Esophagus squamous epithelium (tissue), 5 donors: ENCODE results near the gene ARHGAP8. TPM values are rescaled to one million over a fixed set of nuclear protein-coding genes. Genes with fewer than 3 reads are reported as not detected.

Experiments
- DNase-seq: peaks from one replicate; lab custom pipeline; 2025; lab: John Stamatoyannopoulos, UW
- H3K27ac ChIP-seq, 4 donors: fragments of 200-600 bp; sonication (generic); one replicate each; pipeline ENCODE4 v1.5.1; 2016 to 2019; ENCODE audit warnings: mild to moderate bottlenecking in 1 of 4
- H3K27me3 ChIP-seq, 4 donors: fragments of 200-600 bp; sonication (generic); 1 replicate in 3 of 4; 2 replicates in 1 of 4; pipeline versions ENCODE4 v1.5.1 to v1.6.0; 2017 to 2021; ENCODE audit warnings: antibody characterized with exemption in 1 of 4
- H3K36me3 ChIP-seq, 3 donors: fragments of 200-600 bp; sonication (generic); one replicate each; pipeline ENCODE4 v1.5.1; 2016 to 2019
- H3K4me1 ChIP-seq, 3 donors: fragments of 200-600 bp; sonication (generic); one replicate each; pipeline ENCODE4 v1.5.1; 2017 to 2019
- H3K4me3 ChIP-seq, 4 donors: fragments of 200-600 bp; sonication (generic); 1 replicate in 3 of 4; 2 replicates in 1 of 4; pipeline ENCODE4 v1.5.1; 2016 to 2019; ENCODE audit warnings: mild to moderate bottlenecking in 2 of 4, moderate library complexity in 1 of 4
- H3K9me3 ChIP-seq, 3 donors: fragments of 200-600 bp; sonication (generic); one replicate each; pipeline ENCODE4 v1.5.1; 2016 to 2019
- CTCF ChIP-seq, 6 experiments: fragments of 450-650 bp in 4 of 6; fragments of 200-600 bp in 2 of 6; sonication (generic) in 2 of 6; IDR thresholded peaks; one replicate each; pipeline ENCODE4 v1.5.1; 2016 to 2019; ENCODE audit warnings: antibody characterized with exemption in 6 of 6, mild to moderate bottlenecking in 4 of 6, moderate library complexity in 4 of 6
- POLR2A ChIP-seq, 4 donors: fragments of 450-650 bp; IDR thresholded peaks; one replicate each; pipeline ENCODE4 v1.6.1; 2017; ENCODE audit warnings: antibody characterized with exemption in 4 of 4, mild to moderate bottlenecking in 4 of 4, moderate library complexity in 3 of 4
- WGBS, 2 donors: methylation state at CpG; one replicate each; pipeline ENCODE4 v1.1.5; 2018; 5-methylcytosine and 5-hydroxymethylcytosine counted together
- intact Hi-C: fragments of 100-400 bp; cut with DNase I; formaldehyde crosslinking; loops from one replicate; pipeline ENCODE4 v1.15.0; 2022
- total RNA-seq, 4 donors: library from RNA; depleted of rRNA; stranded (reverse); fragments of >200 nt; gene quantifications; one replicate each; pipeline ENCODE4 v1.1.0, GENCODE V29; 2016
- donor health status: DM: yes; HTN: yes; CAD: no.

The ARHGAP8 gene
- total RNA-seq, 4 donors from 2014 or later = 3.6 to 15.0 (median 11.5) TPM

DNA sequence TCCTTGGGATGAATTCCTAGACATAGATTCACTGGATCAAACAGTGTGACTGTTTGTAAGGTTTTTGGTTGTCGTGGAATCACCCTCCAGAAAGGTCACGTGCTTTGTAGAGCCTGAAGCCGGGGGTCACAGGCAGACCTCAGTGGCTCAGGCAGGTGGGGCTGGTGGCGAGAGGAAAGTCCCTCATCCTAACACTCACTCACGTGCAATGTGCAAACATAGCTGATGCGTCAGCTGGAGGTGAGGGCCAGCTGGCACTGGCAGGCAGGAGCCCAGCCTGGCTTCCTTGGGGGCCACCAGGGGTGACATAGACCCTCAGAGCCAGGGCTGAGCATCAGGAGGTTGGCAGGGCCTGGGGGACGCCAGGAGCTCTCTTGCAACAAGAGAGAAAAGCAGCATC, 90.0 kb downstream of the ARHGAP8 start:
- Histone ChIP-seq H3K27ac (no peak overlapping the region), H3K27me3 (no peaks in the 10 kb centered on the region), H3K4me3 (no peak overlapping the region), H3K36me3 (no peaks in the 10 kb centered on the region), H3K4me1 (no peaks in the 10 kb centered on the region), H3K9me3 (peaks cover 0 to 17% (median 10%) of the 10 kb centered on the region in 3 donors)
- DNase-seq = no peak
- intact Hi-C loops = no loop called here
- 60 to 79% methylated on average over 1 to 3 of the region's 7 CpGs for WGBS, 2 donors
- TF ChIP-seq POLR2A (IDR thresholded peaks at IDR 0.05) (no peak), CTCF (IDR thresholded peaks at IDR 0.05) (no peak)

DNA sequence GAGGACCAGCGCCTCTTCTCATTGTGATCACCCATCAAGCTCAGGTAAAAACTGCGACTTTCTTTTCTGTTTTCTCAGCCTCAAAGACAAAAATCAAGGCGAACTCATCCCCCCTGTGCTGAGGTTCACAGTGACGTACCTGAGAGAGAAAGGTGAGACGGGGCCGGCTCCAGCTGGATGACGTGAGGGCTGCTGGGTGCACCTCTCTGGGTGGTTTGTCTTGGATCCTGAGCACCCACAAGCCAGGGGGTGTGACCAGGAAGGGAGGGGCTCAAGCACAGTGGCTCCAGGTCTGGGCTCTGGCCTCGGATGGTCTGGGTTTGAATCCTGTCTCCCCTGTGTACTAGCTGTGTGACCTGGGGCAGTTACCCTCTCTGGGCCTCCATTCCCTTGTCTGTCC, 92.8 kb downstream of the ARHGAP8 start:
- intact Hi-C loops = no loop called here
- no peaks in the 10 kb centered on the region for H3K27me3 ChIP-seq
- no peak overlapping the region for H3K4me3 ChIP-seq
- 83 to 91% methylated on average over 2 to 6 of the region's 8 CpGs for WGBS, 2 donors
- no peak for DNase-seq
- no peaks in the 10 kb centered on the region for H3K4me1 ChIP-seq
- H3K27ac ChIP-seq = no peak overlapping the region
- H3K36me3 ChIP-seq = peaks cover 0 to 4% (median 0%) of the 10 kb centered on the region in 3 donors
- H3K9me3 ChIP-seq = peaks cover 0 to 17% (median 10%) of the 10 kb centered on the region in 3 donors
- TF ChIP-seq CTCF (IDR thresholded peaks at IDR 0.05) (no peak), POLR2A (IDR thresholded peaks at IDR 0.05) (no peak)

DNA sequence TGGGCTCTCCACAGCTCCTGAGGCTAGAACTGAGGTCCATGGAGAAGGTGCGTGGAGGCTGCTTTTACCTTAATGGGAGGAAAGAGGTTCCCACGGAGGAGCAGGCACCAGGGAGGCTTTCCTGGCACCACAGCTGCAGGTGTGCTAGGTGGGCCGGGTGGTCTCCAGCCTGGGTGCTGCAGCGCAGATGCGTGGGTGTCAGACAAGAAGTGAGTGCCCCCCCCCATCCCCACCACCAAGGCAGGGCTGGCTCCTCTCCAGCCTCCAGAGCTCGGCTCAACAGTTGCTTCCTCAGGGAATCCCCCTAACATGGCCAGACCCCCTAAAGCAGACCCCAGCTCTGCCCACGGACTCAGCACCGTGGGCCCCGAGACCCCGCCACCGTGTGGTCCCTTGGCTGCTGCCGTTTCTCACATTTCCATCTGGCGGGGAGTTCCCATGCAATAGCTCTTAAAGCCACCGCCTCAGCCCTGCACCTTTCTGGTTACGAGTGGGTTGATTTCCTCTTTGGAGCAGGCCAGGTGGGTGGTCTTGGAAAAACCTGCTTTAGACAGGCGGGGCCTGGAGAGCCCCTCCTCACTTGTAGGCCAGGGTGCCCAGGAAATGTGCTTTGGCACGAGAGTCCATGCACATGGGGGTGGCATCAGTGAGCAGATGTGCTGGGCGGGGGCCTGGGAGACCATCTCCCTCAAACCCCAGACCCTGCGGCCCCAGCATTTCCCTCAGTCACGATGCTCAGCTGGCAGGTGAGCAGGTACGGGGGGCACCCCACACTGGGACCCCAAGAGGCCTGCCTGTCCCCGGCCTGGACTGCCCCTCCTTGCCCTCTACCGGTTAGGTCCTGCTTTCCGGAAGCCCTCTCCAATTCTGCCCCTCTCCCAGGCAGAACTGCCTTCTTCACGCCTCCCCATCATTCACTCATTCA, 93.7 kb downstream of the ARHGAP8 start:
- no peaks in the 10 kb centered on the region for H3K4me1 ChIP-seq
- no peak overlapping the region for H3K27ac ChIP-seq
- TF ChIP-seq CTCF (IDR thresholded peaks at IDR 0.05) (no peak), POLR2A (IDR thresholded peaks at IDR 0.05) (no peak)
- 81% methylated on average over 20 of the region's 25 CpGs; no CpG with 5 or more reads in 1 of the 2 donors for WGBS, 2 donors
- peaks cover 0 to 17% (median 10%) of the 10 kb centered on the region in 3 donors for H3K9me3 ChIP-seq
- DNase-seq = no peak
- intact Hi-C loops = no loop called here
- H3K4me3 ChIP-seq = no peak overlapping the region
- H3K36me3 ChIP-seq = peaks cover 0 to 4% (median 0%) of the 10 kb centered on the region in 3 donors
- H3K27me3 ChIP-seq = no peaks in the 10 kb centered on the region

DNA sequence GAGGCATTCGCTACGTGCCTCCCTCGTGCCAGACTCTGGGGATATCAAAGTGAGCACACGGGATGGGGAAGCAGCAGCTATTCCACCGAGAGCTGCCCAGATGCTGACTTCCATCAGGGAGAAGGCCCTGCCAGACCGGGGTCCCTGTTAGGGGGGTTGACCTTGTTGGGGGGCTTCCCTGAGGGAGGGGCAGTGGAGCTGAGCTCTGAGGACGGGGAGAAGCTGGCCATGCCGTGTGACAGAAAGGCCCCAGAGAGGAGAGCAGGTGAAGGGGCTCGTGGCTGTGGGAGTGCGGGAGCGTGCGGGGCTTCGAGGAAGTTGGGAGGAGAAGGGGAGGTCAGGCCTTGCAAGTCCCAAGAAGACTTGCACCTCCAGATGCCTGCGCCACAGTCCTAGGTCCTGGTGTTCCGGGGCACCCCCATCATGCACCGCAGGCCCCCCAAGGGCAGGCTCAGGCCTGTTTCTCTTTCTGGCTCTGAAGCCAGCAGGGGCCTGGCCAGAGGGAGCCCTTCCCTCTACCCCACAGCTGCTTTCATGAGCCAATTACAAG, 94.4 kb downstream of the ARHGAP8 start:
- TF ChIP-seq POLR2A (IDR thresholded peaks at IDR 0.05) (no peak), CTCF (IDR thresholded peaks at IDR 0.05) (no peak)
- H3K4me1 ChIP-seq = no peaks in the 10 kb centered on the region
- WGBS, 2 donors = 81 to 88% methylated on average over 5 to 6 of the region's 16 CpGs
- H3K9me3 ChIP-seq = peaks cover 0 to 17% (median 10%) of the 10 kb centered on the region in 3 donors
- peaks cover 0 to 4% (median 0%) of the 10 kb centered on the region in 3 donors for H3K36me3 ChIP-seq
- no peaks in the 10 kb centered on the region for H3K27me3 ChIP-seq
- no peak for DNase-seq
- H3K4me3 ChIP-seq = no peak overlapping the region
- intact Hi-C loops = no loop called here
- H3K27ac ChIP-seq = no peak overlapping the region

- peaks cover 0 to 17% (median 10%) of the 10 kb centered on the region in 3 donors for H3K9me3 ChIP-seq
- TF ChIP-seq POLR2A (IDR thresholded peaks at IDR 0.05) = no peak
- TF ChIP-seq CTCF (IDR thresholded peaks at IDR 0.05) = no peak
- H3K36me3 ChIP-seq = peaks cover 0 to 4% (median 0%) of the 10 kb centered on the region in 3 donors
- no peak overlapping the region for H3K27ac ChIP-seq
- no peak overlapping the region for H3K4me3 ChIP-seq
- no peak for DNase-seq
- no peaks in the 10 kb centered on the region for H3K4me1 ChIP-seq
- no peaks in the 10 kb centered on the region for H3K27me3 ChIP-seq
- intact Hi-C loops = no loop called here
- WGBS, 2 donors = 60 to 82% methylated on average over 1 to 3 of the region's 4 CpGs
Observed at GRCh38 chr22:44847380-44847779, 95.0 kb downstream of the ARHGAP8 start.
